HG03039 (cell line): ENCODE results near the gene CRTC2.
A peak's percentile ranks its signal among the peaks of the same experiment; 100 is the strongest.

ENCODE experiments used
- ATAC-seq: cut with Tn5 transposase; IDR thresholded peaks from one replicate; pipeline ENCODE4 v1.9.1; 2021; ENCODE audit warnings: mild to moderate bottlenecking, moderate library complexity; ENCODE audit not compliant: unreplicated experiment

Gene CRTC2

GRCh38 chr1:153973525-153973924 lies 15.1 kb upstream of the CRTC2 start:
- ATAC-seq = no peak

DNA sequence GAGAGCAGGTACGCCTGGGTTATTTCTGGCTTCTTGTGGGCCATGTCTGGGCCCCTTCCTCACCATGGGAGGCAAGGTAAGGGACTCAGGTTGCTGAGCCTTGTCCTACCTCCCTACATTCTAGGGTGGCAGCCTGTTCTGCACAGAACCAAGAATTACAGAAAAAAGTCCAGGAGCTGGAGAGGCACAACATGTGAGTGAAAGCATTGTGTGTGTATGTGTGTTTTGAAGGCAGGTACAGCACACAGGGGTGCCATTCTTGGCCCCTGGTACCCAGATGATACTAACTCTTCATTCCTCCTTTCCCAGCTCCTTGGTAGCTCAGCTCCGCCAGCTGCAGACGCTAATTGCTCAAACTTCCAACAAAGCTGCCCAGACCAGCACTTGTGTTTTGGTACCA lies 14.7 kb upstream of the CRTC2 start:
- no peak for ATAC-seq

GRCh38 chr1:153970346-153970745 lies 11.9 kb upstream of the CRTC2 start:
- ATAC-seq = no peak

DNA sequence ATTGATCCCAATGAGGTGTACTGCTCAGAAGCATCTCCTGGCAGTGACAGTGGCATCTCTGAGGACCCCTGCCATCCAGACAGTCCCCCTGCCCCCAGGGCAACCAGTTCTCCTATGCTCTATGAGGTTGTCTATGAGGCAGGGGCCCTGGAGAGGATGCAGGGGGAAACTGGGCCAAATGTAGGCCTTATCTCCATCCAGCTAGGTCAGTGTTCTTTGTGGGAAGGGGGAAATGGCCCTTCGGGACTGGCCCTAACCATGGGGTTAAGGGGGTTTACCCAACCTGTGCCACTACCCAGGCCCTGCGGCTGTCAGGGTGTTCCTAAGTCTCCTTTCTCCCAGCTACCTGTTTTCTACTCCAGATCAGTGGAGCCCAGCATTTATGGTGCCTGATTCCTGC lies 10.6 kb upstream of the CRTC2 start:
- no peak for ATAC-seq

DNA sequence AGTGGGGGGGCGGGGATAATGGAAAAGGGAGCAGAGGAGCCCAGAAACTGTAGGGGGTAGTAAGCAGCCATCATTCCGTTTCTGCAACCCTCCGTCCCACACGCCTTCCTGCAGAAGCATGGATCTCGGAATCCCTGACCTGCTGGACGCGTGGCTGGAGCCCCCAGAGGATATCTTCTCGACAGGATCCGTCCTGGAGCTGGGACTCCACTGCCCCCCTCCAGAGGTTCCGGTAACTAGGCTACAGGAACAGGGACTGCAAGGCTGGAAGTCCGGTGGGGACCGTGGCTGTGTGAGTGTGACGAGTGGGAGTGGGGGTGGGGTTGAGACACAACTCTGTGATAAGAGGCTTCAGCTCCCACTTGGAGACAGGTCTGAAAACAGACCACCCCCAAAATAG lies 10.0 kb upstream of the CRTC2 start:
- ATAC-seq = no peak

GRCh38 chr1:153968000-153968363 lies 9.6 kb upstream of the CRTC2 start:
- no peak for ATAC-seq

GRCh38 chr1:153967107-153967999 lies 8.9 kb upstream of the CRTC2 start, which contains the start of gene CREB3L4:
Gene CREB3L4 (plus strand): TSS chr1:153967902. CDS start chr1:153968526, 624 bp downstream.
- peak; percentile 61 for ATAC-seq

DNA sequence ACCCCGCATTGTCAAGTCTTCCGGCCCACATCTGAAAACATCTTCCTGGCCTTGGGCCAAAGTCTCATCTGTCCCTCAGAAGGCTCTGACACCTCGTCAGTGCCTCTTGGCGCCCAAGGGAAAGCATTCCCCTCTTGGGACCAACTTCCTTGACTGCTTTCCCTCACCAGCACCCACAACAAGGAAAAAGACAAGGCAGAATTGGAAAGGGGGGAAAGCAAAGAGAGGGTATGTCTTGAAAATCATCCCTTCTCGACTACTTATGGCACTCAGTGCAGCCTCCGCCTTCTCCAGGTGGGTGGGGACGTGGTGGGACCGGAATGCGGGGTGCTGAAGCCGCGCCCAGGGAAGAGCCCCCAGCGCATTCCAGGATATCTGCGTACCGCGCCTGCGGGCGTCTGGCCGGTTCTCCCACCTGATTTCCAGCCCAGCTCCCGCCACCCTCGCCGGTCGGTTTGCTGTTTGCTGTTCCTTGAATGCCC lies 5.5 kb upstream of the CRTC2 start:
- ATAC-seq = no peak

DNA sequence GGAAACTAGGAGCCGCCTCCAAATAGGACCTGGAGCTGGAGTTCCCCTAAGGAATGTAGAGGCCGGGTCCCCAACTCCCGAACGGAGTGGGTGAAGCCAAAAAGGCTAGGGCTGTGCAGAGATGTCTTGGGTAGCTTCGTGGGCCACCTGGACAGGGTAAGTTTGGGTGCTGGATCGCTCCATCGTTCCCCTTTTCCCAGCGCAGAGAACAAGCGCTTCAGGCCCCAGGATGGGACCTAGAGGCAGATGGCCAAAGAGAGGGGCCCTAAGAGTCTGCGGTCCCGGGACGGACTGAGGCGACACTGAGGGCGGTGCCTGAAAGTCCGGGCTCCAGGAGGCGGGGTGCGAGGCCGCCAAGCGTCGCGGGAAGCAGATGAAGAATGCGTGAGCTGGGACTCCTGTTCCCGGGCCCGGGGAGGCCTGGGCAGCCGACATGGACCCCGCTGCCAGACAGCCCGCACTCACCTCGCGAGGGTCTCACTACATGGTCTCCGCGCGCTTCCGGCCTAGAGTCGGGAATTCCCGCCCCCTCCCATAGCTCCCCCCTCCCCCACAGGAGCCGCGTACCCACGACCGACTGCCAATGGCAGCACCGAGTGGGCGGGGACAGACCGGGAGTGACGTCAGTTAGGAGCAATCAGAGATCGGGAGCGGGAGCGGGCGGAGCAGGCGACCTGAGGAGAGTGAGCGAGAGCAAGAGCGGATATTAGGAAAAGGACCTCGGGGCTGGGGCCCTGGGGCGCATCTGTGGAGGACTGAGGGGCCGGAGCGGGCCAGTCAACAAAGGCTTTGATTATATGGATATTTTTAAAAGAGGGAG lies 4.8 kb upstream of the CRTC2 start, which contains the start of gene SLC39A1:
SLC39A1 (minus strand) TSS at position 508 of the 820 bp plus-strand sequence. CDS start 822 bp downstream, outside the sequence.
- no peak for ATAC-seq

- ATAC-seq = no peak
Observed at GRCh38 chr1:153962088-153963029, 3.9 kb upstream of the CRTC2 start.

DNA sequence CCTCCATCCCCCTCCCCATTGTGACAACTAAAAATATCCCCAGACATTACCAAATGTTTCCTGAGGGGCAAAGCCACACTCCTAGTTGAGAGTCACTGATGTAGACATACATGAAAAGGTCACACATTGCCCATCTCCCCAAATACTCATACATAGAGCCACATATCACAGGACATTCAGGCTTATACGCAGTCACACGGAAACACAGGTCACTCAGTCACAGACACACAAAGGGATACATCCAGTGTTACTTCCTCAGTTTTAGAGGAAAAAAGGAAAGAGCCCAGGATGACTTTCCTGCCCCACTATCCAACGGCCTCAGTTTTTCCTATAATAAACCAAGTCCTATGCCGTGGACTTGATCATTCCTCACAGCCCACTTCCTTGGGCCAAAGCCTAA lies 3.0 kb upstream of the CRTC2 start:
- no peak for ATAC-seq

DNA sequence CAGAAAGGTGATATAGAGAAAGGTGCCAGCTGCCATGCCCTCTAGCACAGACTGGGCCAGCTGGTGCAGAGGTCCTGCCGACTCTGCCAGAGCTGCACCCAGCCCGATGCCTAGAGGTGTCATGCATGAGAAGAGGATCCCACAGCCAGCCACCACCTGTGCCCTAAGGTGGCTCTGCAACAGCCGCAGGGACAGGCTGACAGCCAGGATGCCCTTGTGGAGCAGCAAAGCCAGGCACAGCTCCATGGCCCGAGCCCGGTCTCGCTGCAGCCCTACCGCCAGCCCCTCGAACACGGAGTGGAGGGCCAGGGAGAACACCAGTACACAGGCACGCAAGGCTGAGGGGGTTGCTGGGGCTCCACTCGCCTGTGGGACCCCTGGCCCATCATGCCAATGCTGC lies 1.8 kb upstream of the CRTC2 start:
- ATAC-seq = no peak

DNA sequence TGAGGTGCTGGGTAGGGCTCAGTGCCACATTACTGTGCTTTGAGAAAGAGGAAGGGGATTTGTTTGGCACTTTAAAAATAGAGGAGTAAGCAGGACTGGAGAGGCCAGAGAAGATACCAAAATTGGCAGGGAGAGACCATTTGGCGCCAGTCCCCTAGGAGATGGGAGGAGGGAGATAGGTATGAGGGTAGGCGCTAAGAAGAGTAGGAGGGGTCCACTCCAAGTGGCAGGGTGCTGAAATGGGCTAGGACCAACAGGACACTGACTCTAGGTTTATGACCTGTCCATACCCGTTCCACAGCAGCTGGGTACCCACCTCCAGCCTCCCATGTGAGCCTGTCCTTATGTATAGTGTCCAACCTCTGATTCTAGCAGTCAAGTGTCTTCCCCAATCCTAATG lies 1.0 kb upstream of the CRTC2 start:
- ATAC-seq = no peak

- ATAC-seq = no peak
Observed at GRCh38 chr1:153958961-153959260, 499 bp upstream of the CRTC2 start.

GRCh38 chr1:153957744-153958110 lies 685 bp downstream of the CRTC2 start:
- ATAC-seq = peak; percentile 4

DNA sequence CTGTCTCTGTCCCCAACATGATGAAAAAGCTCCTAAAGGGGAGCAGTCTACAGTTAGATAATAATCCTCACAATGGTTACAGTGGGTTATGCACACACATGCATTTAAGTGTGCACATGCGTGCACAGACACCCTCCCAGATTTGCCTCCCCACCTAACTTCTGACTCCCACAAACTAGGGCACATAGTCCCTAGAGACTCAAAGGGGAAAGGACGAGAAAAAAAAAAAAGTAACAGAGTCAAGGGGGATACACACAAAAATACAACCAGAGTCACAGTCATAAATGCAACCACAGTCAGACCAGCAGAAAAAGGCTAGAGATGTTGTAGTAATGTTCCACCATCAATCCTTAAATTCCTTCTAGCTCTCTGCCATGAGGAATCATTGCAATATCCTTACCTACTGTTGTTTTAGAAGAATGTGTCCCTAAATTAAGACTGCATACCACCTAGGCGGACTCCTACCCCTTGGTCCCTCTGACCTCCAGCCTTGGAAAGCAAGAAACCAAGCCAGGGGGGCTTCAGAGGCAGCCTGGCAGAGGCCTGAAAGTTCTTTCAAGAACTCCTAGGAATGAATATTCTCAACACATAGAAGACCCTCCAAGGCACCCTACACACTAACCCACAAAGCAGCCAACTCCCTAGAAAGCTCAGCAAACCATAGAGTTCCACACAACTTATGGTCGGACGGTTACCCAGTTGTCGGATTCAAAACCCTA lies 1.3 kb downstream of the CRTC2 start:
- no peak for ATAC-seq

- no peak for ATAC-seq
Observed at GRCh38 chr1:153954826-153955225, 3.6 kb downstream of the CRTC2 start.

DNA sequence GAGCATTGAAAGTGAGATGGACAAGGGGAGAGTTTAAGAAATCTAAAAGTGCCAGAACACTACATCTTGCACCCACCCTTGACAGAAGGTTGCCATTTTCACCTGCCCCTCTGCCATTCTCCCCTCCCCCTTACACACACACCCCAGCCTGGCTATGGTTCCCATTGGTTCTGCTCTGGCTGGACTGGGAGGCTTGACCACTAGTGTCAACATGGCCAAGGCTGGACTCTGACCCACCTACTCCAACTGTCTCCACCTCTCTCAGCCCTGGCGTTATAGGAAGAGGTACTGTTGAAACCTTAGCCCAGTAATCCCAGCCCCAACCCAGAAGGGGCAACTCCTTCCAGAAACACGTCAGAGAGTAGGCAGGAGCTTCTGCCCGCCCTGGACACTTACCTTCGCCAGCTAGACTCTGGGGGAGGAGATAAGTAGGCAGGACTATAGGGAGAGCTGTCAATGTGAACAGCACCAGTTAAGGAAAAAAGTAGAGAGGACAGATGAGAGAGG lies 4.5 kb downstream of the CRTC2 start:
- ATAC-seq = no peak

DNA sequence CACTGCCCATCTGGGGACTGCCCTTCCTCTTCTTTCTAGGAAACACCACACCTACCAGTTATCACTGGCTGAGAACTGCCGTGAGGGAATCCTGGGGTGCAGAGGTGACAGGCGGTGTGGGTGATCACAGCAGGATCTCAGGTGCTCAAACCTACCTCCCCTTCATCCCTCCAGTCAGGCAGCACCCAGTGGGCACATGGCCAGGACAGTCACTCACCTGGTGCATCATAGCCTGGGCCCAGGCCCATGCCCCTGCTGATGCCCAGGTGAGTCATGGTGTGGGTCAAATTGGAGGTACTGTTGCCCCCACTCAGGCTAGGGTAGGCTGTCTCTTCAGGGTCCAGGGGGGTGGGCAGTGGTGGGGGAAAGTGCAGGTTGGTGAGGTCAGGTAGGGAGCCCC lies 6.6 kb downstream of the CRTC2 start:
- no peak for ATAC-seq

GRCh38 chr1:153951183-153951582 lies 7.2 kb downstream of the CRTC2 start:
- ATAC-seq = no peak
